Activated CD4-positive, alpha-beta T cell treated with anti-CD3 and anti-CD28 coated beads, Interleukin-2, amount 50 U/mL, for 1 hour (primary cell): ENCODE data around the gene PRKCG.

ENCODE experiments used
- DNase-seq: peaks from one replicate; pipeline ENCODE4 v3.0.0-alpha.2; 2020

PRKCG gene

DNA sequence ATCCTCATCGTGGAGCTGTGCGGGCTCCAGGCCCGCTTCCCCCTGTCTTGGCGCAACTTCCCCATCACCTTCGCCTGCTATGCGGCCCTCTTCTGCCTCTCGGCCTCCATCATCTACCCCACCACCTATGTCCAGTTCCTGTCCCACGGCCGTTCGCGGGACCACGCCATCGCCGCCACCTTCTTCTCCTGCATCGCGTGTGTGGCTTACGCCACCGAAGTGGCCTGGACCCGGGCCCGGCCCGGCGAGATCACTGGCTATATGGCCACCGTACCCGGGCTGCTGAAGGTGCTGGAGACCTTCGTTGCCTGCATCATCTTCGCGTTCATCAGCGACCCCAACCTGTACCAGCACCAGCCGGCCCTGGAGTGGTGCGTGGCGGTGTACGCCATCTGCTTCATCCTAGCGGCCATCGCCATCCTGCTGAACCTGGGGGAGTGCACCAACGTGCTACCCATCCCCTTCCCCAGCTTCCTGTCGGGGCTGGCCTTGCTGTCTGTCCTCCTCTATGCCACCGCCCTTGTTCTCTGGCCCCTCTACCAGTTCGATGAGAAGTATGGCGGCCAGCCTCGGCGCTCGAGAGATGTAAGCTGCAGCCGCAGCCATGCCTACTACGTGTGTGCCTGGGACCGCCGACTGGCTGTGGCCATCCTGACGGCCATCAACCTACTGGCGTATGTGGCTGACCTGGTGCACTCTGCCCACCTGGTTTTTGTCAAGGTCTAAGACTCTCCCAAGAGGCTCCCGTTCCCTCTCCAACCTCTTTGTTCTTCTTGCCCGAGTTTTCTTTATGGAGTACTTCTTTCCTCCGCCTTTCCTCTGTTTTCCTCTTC is 8.0 kb upstream of the PRKCG start:
- DNase-seq: peak; percentile 21

DNA sequence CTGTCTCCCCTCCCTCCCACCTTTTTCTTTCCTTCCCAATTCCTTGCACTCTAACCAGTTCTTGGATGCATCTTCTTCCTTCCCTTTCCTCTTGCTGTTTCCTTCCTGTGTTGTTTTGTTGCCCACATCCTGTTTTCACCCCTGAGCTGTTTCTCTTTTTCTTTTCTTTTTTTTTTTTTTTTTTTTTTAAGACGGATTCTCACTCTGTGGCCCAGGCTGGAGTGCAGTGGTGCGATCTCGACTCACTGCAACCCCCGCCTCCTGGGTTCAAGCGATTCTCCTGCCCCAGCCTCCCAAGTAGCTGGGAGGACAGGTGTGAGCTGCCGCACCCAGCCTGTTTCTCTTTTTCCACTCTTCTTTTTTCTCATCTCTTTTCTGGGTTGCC is 7.4 kb upstream of the PRKCG start:
- no peak for DNase-seq

DNA sequence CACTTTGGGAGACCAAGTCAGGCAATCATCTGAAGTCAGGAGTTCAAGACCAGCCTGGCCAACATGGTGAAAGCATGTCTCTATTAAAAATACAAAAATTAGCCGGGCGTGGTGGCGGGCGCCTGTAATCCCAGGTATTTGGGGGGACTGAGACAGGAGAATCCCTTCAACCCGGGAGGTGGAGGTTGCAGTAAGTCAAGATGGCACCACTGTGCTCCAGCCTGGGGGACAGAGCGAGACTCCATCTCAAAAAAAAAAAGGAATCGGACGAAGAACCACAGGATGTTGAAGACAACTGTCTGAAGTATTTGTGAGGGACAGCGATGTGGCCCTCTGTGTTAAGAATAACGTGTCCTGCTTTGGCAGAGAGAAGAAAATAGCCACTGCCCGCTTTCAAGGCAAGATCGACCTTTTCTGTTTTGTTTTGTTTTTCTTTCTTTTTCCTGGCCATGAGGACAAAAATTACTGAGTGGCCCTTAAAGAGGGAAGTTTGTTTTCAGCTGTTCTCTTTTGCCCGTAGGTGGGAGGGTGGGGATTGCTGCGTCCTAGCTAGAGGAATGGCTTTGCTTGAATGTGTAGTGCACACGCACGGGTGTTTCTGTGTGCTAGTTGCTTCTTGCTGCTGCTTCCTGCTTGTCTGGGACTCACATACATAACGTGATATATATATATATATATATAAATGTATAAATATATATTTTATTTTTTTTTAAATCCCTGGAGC is 6.2 kb upstream of the PRKCG start:
- DNase-seq: no peak

DNA sequence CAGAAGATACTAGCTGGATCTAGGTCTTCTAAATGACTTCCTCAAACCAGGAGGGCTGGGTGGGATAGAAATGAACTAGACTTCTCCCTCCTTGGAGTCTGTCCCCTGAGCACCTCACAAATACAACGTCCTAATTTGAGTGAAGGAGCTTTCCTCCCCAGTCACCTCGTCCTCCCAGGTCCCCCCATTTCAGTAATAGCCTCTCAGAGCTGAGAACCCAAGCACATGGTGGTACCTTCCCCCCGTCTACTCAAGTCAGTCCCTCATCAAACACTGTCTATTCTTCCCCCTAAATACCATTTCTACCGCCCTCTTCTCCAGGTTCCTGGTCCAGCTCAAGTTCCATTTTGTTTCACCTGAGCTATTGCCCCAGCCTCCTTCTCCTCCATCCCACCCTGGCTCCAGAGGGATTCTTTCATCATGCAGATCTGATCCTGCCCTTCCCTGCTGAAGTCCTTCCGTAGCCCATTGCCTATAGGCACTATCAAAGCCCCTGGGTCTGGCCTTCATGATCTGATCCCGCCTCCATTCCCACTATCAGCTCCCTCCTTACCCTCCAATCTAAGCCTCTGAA is 5.3 kb upstream of the PRKCG start:
- DNase-seq: peak; percentile 27

DNA sequence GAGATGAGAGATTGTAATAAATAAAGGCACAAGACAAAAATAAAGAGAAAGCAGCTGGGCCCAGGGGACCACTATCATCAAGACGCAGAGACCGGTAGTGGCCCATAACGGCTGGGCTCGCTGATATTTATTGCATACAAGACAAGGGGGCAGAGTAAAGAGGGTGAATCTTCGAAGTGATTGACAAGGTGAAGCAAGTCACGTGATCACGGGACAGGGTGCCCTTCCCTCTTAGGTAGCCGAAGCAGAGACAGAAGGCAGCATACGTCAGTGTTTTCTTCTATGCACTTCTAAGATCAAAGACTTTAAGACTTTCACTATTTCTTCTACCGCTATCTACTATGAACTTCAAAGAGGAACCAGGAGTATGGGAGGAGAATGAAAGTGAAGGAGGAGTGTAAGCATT is 4.6 kb upstream of the PRKCG start:
- peak; percentile 58 for DNase-seq

DNA sequence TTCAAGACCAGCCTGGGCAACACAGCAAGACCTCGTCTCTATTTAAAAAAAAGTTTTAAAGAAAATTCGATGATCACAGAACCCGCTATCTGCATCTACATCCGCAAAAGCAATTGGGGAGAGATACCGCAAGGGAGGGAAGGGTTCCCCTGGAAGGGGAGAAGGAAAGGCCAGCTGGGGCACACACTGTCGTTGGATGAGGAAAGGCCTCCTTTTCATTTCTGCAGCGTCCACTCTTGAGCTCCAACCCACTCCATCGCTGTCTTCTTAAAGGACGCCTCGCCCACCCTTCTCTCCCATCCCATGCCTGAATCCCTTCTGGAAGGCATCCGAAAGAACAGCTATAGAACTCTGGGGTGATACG is 3.2 kb upstream of the PRKCG start:
- no peak for DNase-seq

DNA sequence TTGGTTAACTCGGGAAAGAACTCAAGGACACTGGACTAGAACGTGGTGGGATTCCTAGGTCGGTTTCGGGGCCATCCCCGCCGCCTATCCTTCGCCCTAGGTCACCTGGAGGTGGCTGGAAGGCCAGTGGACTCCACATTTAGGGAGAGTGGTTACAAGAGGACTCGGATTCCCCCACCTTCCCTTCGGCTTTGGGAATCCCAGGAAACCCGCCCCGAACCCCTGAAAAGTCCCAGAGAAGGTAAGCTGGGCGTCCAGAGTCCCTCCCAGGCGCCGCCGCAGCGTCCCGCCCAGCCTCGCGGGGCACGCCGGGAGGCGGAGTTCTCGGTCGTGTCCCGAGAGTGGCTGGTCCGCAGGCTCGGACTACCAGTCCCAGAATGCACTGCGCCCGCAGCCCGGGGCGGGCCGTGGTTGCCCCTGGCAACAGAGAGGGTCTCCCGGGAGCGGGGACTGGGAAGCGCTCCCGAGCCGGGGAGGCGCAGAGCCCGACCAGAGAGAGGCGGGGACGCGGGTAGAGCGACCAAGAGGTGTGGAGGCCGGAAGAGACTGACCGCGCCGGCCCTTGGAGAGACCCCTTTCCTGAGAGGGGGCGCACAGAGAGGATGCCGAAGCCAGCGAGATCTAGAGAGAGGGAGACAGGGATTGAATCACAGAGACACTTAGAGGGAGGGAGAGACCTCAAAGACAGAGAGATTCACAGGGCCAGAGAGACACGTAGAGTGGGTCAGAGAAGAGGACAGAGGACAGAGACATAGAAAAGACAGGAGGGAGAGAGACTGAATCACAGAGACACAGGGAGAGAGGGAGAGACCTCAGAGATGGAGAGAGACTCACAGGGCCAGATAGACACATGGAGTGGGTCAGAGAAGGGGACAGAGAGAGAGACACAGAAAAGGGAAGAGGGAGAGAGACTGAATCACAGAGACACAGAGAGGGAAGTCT is 2.6 kb upstream of the PRKCG start:
- DNase-seq: peak; percentile 77

DNA sequence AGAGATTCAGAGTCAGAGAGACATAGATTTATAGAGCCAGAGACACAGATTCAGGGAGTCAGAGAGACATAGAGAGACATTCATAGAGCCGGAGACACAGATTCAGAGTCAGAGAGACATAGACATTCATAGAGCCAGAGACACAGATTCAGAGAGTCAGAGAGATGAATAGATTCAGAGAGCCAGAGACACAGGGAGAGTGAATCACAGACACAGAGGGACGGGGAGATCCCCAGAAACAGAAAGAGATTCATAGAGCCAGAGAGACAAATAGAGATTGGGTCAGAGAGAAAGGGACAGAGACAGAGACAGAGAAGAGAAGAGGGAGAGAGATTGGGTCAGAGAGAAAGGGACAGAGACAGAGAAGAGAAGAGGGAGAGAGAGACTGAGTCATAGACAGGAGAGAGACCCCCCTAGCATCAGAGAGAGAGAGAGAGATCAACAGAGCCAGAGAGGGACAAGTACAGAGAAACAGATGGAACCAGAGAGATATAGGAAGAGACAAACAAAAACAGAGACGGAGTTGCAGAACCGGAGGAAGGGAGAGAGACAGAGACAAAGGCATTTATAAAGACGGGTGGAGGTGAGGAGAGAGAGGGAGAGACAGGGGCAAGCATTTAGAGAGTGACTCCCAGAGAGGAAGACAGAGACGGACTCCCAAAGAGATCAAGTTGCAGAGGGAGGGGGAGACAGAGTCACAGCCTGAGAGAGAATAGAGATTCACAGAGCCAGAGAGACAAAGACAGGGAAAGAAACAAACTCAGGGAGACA is 1.1 kb upstream of the PRKCG start:
- no peak for DNase-seq

DNA sequence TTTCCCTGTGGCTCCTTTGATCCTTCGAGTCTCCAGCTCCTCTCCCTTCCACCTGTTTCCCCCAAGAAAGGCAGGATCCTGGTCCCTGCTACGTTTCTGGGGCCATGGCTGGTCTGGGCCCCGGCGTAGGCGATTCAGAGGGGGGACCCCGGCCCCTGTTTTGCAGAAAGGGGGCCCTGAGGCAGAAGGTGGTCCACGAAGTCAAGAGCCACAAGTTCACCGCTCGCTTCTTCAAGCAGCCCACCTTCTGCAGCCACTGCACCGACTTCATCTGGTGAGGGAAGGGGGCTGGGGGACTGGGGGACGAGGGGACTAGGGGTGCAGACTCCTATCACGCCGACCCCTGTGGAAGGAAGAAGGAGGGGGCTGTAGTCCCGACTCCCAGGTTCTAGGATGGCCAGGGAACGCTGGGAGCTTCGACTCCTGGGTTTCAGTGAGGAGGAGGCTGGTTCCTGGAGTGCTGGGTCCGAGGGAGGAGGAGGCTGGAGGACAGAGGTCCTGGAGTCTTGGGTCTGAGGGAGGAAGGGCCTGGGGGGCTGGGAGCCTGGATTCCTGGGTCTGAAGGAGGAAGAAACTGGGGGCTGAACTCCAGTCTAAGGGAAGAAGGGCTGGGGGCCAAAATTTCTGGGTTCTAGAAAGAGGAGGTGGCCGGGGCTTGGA is 524 bp downstream of the PRKCG start:
- DNase-seq: no peak

DNA sequence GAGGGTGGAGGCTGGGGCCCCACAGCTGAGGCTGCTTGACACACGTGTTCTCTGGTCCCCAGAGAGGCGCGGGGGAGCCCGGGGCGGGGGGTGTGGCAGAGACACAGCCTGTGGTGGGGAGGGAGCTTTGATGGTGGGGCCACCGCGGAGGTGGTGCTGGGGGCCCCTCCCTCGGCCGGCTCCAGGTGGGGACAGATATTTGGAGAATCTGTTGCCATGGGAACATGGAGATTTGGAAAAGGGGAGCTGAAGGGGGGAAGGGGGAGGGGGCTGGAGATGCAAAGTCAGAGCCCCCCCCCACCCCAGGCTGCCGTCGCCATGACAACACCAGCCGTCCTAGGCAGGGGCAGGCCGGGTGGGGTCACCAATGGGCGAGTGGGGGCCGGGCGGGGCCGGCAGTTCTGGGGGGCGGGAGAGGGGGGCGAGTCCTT is 1.2 kb downstream of the PRKCG start:
- peak; percentile 43 for DNase-seq

DNA sequence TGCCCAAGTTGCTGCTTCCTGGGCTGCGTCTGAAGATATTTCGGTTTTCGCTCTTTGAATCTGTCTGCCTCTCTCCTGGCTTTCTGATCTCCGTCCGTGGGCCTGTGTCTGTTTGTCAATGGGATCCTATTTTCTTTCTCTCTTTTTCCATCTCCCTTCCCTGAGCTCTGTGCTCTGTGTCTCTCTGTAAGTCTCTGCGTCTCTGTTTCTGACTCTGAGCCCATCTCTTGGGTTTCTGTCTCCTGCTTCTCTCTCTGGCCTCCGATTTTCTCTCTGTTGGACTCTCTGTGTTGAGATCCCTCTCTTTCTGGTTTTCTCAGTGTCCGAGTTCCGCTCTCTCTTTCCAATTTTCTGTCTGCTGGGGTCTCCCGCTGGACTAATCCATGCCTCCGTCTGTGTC is 1.7 kb downstream of the PRKCG start:
- DNase-seq: no peak

DNA sequence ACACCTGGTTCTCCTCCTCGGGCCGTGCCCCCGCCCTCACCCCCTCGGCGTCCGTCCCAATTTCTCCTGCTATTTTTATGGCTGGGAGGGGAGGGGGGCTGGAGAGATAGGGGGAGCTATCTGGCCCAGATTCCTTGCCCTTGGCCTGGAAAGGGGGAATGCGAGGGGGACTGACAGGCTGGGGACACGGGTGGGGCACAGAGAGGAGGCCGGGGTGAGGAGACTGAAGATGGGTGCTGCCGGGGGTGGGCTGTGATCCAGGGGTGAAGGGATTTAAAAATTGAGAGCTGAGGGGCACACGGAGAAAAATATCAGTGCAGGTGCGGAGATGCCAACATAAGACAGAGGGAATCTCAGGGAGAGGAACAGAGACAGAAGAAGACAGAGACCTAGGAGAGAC is 2.3 kb downstream of the PRKCG start:
- DNase-seq: no peak

DNA sequence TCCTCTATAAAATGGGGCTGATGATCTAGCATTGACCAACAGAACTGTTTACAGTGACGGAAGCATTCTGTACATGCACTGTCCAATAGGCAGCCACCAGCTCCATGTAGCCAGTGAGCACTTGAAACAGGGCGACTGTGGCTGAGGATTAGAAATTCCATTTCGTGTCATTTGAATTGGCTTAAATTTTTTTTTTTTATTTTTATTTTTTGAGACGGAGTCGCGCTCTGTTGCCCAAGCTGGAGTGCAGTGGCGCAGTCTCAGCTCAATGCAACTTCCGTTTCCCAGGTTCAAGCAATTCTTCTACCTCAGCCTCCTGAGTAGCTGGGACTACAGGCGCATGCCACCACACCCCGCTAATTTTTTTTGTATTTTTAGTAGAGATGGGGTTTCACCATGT is 3.0 kb downstream of the PRKCG start:
- DNase-seq: no peak

DNA sequence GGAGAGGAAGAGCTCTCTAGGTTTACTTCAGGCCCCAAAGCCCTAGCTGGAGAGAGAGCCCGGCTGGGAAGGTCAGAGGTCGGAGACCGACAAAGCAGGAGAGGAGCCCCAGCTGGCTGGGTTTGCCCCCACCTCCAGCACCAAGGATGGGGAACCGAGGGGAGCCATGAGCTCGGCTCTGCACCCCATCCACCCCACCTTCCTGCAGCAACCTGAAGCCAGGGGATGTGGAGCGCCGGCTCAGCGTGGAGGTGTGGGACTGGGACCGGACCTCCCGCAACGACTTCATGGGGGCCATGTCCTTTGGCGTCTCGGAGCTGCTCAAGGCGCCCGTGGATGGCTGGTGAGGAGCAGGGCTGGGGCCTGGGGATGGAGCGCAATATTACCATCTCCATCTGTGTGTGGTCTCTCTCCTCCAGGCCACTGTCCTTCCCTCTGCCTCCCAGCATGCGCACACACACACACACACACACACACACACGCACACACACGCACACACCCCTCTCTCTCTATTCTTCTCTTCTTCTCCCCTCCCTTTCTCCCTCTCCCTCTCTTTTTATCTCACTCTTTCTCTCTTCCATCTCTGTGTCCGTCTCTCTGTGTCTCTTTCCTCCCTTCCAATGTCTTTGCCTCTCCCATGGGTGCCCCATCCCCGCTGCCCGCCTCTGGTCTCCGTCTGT is 10.4 kb downstream of the PRKCG start:
- DNase-seq: no peak

DNA sequence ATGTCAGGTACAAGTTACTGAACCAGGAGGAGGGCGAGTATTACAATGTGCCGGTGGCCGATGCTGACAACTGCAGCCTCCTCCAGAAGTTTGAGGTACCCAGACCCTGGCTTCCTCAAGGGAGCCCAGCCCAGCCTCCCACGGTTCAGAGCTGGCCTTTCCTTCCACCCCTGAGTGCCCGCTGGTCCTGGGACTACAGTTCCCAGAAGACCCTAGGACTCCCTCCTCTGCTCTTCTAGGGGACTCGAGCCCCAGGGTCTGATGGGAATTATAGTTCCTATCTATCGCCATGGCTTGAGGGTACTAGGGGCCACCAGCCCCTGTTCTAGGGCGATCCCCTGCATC is 11.0 kb downstream of the PRKCG start:
- DNase-seq: no peak

DNA sequence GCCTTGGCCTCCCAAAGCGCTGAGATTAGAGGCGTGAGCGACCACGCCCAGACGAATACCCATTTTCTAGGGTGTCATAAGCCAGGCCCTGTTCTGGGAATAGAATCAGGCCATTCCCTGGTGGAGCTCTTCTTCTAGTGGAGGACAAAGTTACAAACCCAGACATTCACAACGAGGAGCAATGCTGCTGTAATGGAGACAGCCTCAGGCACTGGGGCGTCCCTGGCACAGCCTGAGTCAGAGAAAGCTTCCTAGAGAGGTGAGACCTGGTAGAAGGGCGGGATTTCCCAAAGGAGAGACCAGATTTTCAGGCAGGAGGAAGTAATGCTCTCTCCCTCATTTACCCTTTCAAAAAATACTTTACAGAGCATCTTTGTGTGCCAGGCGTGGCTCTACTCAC is 12.7 kb downstream of the PRKCG start:
- no peak for DNase-seq

DNA sequence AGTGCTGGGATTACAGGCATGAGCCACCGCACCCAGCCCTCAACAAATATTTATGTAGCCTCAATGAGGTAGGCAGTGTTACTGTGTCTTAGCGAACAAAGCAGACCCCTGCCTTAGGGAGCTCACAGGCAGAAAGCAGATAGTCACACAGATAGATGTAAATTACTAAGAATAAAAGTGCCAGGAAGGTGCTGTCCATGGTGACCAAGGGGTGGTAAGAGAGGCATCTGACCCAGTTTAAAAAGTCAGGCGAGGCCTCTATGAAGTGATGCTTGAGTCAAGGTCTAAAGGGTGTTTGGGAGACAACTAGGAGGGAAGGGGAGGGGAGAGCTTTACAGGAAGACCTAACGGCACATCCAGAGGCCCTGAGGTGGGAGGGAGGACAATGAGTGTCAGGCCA is 14.7 kb downstream of the PRKCG start:
- DNase-seq: no peak

DNA sequence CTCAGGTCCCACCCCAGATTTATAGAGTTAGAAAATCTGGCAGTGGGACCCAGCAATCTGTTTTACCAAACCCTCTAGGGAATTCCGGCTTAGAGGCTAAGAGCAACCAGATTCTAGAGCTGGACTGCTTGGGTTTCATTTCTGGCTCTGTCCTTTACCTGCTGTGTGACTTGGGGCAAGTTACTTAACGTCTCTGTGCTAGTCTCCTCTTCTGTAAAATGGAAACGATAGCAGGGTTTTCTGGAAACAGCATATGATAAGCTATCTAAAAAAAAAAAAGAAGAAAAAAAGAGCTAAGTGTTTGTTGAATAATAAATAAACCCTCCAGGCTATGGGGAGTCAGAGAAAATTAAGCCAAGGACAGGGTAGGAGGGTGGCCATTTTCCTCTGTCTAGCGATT is 15.5 kb downstream of the PRKCG start:
- no peak for DNase-seq

DNA sequence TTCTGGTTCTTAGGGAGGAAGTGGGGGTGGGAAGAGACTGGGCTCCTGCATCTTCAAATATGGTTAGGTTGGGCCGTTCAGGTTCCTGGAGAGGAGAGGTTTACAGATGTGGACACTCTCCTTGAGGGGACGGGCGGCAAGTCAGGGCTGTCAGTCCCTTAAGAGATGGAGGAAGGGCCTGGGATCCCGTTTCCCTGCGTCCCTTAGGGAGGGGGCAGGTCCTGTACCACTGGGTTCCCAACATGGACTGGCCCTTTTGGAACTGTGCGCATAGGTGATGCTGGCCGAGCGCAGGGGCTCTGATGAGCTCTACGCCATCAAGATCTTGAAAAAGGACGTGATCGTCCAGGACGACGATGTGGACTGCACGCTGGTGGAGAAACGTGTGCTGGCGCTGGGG is 16.2 kb downstream of the PRKCG start:
- no peak for DNase-seq

DNA sequence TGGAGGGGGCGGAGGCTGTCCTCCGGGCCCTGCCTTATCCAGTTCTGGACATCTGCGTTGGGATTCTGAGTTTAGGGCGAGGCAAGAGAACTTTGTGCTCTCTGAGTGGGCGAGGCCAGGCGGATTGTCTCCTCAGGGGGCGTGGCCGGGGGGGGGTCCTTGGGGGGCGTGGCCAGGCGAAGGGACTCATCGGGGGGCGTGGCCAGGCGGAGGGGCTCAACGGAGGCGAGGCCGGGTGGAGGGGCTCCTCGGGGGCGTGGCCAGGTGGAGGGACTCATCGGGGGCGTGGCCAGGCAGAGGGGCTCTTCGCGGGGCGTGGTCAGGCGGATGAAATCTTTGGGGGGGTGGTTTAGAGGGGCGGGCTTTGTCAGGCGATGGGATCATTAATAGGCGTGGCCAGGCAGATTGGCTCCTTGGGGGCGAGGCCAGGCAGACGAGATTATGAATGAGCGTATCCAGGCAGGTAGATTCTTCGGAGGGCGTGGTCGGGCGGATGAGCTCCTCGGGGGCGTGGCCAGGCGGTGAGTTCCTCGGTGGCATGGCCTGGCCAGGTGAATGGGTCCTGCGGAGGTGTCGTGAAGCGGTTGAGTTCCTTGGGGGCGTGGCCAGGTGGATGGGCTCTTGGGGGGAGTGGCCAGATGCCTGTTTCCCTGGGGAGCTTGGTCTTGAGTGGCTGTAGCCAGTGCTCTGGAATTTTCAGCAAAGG is 16.8 kb downstream of the PRKCG start:
- DNase-seq: no peak
